Smooth muscle cell (in vitro differentiated cells): ENCODE measurements around the gene ABR. TPM values are rescaled to one million over a fixed set of nuclear protein-coding genes. Genes with fewer than 3 reads are reported as not detected.

Experiments used
- DNase-seq: peaks from one replicate; lab custom pipeline; 2025; ENCODE audit not compliant: unreplicated experiment; lab: John Stamatoyannopoulos, UW
- H2AFZ ChIP-seq: fragments of 200-600 bp; sonication (generic); 2 replicates; pipeline ENCODE4 v1.6.0; 2016; ENCODE audit warnings: antibody characterized with exemption, low read depth, mild to moderate bottlenecking
- H3F3A ChIP-seq: fragments of 200-600 bp; sonication (generic); 2 replicates; pipeline ENCODE4 v1.6.0; 2017; ENCODE audit warnings: antibody characterized with exemption, low read depth
- H3K27ac ChIP-seq: fragments of 200-600 bp; sonication (generic); 2 replicates; pipeline ENCODE4 v1.5.1; 2016; ENCODE audit warnings: low read depth, mild to moderate bottlenecking
- H3K27me3 ChIP-seq: fragments of 200-600 bp; sonication (generic); 2 replicates; pipeline ENCODE4 v1.6.1; 2016; ENCODE audit warnings: low read depth, mild to moderate bottlenecking
- H3K36me3 ChIP-seq: fragments of 200-600 bp; sonication (generic); 2 replicates; pipeline ENCODE4 v1.5.1; 2016; ENCODE audit warnings: low read depth
- H3K4me1 ChIP-seq: fragments of 200-600 bp; sonication (generic); 2 replicates; pipeline ENCODE4 v1.5.1; 2016; ENCODE audit warnings: low read depth
- H3K4me2 ChIP-seq: fragments of 200-600 bp; sonication (generic); 2 replicates; pipeline ENCODE4 v1.6.0; 2016; ENCODE audit warnings: mild to moderate bottlenecking
- H3K4me3 ChIP-seq: fragments of 200-600 bp; sonication (generic); 2 replicates; pipeline ENCODE4 v1.5.1; 2016; ENCODE audit warnings: mild to moderate bottlenecking
- H3K79me2 ChIP-seq: fragments of 200-600 bp; sonication (generic); 2 replicates; pipeline ENCODE4 v1.6.0; 2016; ENCODE audit warnings: low read depth, mild to moderate bottlenecking
- H3K9ac ChIP-seq: fragments of 200-600 bp; sonication (generic); 2 replicates; pipeline ENCODE4 v1.6.0; 2016; ENCODE audit warnings: low read depth
- H3K9me3 ChIP-seq: fragments of 200-600 bp; sonication (generic); replicated peaks from 2 replicates; pipeline ENCODE4 v1.5.1; 2016; ENCODE audit warnings: low read depth
- H4K20me1 ChIP-seq: fragments of 200-600 bp; sonication (generic); 2 replicates; pipeline ENCODE4 v1.6.0; 2016; ENCODE audit warnings: low read depth
- WGBS: methylation state at CpG from one replicate; pipeline ENCODE4 v1.1.7; 2016; ENCODE audit warnings: low lambda C conversion rate; 5-methylcytosine and 5-hydroxymethylcytosine counted together
- polyA plus RNA-seq: library from polyadenylated mRNA; unstranded; fragments of >200 nt; fragmentation: Nextera tagmentation; extraction: Ambion mirVana; gene quantifications from 2 replicates; pipeline ENCODE4 v1.2.1, GENCODE V29; 2016
- total RNA-seq: library from RNA; depleted of rRNA; stranded (reverse); fragments of >200 nt; gene quantifications from 2 replicates; pipeline ENCODE4 v1.2.3, GENCODE V29; 2014
- TF ChIP-seq, protein P1 (sequence below): fragments of 200-600 bp; sonication (generic); IDR thresholded peaks from 2 replicates; pipeline ENCODE4 v1.5.1; 2017; ENCODE audit warnings: borderline replicate concordance, mild to moderate bottlenecking, antibody characterized with exemption; ENCODE audit not compliant: insufficient read depth, poor library complexity, severe bottlenecking

ABR gene
- total and polyA plus RNA-seq, 2 experiments from 2014 or later = 16.1 to 29.1 TPM

DNA sequence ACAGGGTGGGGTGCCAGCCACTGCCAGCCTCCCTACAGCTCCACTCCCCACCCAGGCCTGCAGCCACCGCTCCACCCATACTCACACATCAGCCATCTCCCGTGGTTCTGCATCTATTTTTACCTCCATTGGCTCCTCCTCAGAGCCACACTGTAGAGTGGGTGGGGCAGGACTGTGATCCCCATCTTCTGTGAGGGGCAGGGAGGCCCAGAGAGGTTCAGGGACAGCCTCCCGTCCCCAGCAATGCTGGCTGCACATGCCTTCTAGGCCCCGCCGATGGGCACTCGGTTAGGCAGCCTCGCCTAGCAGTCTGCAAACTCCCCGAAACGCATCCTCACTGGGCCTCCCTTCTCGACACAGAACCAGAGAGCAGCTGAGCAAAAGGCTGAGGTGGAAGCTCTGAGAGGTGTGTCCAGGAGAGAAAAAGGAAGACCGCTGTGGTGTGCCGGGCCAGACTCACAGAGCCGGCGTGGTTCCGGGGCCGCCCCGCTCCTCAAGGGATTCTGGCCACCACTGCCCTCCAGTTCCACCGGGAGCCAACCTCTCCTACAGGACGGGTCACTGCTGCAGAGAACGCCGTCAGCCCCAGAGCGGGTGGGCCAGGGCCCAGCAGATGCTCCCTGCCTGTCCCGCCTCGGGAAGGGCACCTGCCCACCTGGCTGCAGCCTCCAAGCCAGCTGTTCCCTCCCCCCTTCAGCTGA, 71.9 kb downstream of the ABR start:
- Histone ChIP-seq H3F3A (peaks cover 7% of the 10 kb centered on the region), H3K9me3 (no peaks in the 10 kb centered on the region), H3K36me3 (no peaks in the 10 kb centered on the region), H3K9ac (peak overlapping the region; percentile 82), H3K27ac (no peak overlapping the region), H3K4me2 (peak overlapping the region; percentile 88), H3K79me2 (no peaks in the 10 kb centered on the region), H3K27me3 (no peaks in the 10 kb centered on the region), H3K4me3 (peak overlapping the region; percentile 63), H4K20me1 (peaks cover 39% of the 10 kb centered on the region), H3K4me1 (peaks cover 17% of the 10 kb centered on the region), H2AFZ (no peak overlapping the region)
- DNase-seq = no peak
- TF ChIP-seq, protein P1, sequence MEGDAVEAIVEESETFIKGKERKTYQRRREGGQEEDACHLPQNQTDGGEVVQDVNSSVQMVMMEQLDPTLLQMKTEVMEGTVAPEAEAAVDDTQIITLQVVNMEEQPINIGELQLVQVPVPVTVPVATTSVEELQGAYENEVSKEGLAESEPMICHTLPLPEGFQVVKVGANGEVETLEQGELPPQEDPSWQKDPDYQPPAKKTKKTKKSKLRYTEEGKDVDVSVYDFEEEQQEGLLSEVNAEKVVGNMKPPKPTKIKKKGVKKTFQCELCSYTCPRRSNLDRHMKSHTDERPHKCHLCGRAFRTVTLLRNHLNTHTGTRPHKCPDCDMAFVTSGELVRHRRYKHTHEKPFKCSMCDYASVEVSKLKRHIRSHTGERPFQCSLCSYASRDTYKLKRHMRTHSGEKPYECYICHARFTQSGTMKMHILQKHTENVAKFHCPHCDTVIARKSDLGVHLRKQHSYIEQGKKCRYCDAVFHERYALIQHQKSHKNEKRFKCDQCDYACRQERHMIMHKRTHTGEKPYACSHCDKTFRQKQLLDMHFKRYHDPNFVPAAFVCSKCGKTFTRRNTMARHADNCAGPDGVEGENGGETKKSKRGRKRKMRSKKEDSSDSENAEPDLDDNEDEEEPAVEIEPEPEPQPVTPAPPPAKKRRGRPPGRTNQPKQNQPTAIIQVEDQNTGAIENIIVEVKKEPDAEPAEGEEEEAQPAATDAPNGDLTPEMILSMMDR = no peak
- WGBS = 71% methylated on average over 24 of the region's 24 CpGs

DNA sequence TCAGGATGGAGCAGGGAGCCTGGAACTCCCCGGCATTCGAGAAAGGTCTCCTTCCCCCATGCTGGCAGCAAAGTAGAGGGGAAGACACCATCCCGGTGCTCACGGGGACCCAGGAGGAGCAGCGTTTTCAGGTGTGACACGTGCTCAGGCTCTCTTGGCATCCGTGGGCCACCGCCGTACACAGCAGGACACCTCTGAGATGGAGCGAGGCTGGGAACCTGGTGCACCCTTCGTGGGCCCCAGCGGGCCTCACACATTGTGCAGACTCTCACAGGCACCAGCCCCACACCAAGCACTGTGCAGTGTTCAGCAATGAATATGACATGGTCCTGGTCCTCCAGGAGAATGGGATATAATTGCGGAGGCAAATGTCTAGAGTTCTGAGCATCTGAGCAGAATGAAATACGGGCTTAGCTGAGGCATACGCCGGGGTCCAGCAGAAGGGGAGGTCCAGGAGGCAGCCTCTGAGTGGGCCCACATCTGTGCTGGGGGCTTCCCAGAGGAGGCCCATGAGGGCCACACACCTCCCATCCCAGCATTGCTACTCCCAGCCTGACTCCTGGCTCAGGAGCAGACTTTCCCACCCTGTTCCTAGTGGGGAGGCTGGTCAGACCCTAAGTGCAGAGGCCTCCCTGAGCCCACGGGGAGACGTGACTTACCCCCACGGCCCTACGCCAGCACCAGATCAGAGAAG, 72.6 kb downstream of the ABR start:
- Histone ChIP-seq H3K9me3 (no peaks in the 10 kb centered on the region), H3K4me3 (no peak overlapping the region), H3K4me1 (peaks cover 17% of the 10 kb centered on the region), H3K4me2 (no peak overlapping the region), H3K79me2 (peaks cover 3% of the 10 kb centered on the region), H4K20me1 (peaks cover 44% of the 10 kb centered on the region), H3K36me3 (no peaks in the 10 kb centered on the region), H3K27me3 (no peaks in the 10 kb centered on the region), H3K27ac (no peak overlapping the region), H2AFZ (no peak overlapping the region), H3K9ac (no peak overlapping the region), H3F3A (peaks cover 7% of the 10 kb centered on the region)
- 95% methylated on average over 20 of the region's 20 CpGs for WGBS
- TF ChIP-seq, protein P1 = no peak
- no peak for DNase-seq

DNA sequence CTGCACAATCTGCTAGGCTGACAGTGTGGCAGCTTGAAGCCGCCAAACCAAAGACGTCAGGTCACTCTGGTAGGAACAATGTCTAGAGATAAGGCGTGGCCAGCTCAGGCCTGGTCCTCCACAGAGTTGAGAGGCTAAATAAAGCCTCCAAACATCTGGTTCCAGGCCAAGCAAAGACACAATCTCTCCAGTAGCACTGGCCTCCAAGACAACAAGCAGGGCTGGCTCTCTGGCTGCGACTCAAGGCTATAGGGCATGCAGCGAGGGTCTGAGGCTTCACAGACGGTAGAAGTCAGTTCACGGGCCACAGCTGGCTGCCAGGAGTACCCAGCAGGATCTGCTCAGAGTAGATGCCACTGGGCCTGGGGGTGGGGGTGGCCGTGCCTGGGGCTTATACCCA, 75.6 kb downstream of the ABR start:
- Histone ChIP-seq H2AFZ (no peak overlapping the region), H3K4me1 (peaks cover 6% of the 10 kb centered on the region), H3K27ac (no peak overlapping the region), H3K36me3 (no peaks in the 10 kb centered on the region), H3K9ac (no peak overlapping the region), H3K79me2 (peaks cover 5% of the 10 kb centered on the region), H3K4me3 (no peak overlapping the region), H3F3A (no peaks in the 10 kb centered on the region), H3K9me3 (no peaks in the 10 kb centered on the region), H3K4me2 (no peak overlapping the region), H3K27me3 (no peaks in the 10 kb centered on the region), H4K20me1 (peaks cover 55% of the 10 kb centered on the region)
- 84% methylated on average over 8 of the region's 8 CpGs for WGBS
- DNase-seq = no peak
- TF ChIP-seq, protein P1 = no peak
